ENCODE measurements around the gene TBC1D21.

DNA sequence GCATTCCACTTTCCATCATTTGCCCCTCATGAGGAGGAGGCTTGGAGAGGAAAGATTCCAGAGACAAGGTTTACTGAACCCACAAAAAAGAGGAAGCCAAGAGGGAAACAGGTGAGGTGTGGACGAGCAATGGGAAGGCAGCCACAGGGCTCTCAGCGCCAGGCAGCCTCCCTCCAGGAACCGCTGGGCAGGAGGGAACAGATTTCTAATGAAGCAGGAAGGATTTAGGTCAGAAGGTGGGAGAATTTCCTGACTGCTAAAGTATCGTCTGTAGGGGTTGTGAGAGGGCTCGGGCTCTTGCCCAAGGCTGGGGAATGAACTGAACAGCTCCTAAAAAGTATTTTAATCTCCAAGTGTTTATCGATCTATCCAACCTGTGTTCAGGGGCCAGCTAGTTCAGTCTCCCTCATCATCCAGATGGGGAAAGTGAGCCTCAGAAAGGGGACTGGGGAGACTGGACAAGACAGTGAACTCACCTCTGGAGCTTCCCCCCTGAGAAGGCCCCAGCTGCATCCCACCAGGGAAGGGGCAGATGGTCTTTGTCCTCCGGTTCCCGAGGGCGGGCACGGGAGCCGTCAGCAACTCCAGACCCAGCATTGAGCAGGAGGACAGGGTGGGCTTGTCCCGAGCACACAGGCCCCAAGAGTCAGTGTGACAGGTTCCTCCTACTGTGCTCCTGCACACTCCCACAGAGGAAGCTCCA is 63.4 kb downstream of the TBC1D21 start:
- TF ChIP-seq, protein P1, sequence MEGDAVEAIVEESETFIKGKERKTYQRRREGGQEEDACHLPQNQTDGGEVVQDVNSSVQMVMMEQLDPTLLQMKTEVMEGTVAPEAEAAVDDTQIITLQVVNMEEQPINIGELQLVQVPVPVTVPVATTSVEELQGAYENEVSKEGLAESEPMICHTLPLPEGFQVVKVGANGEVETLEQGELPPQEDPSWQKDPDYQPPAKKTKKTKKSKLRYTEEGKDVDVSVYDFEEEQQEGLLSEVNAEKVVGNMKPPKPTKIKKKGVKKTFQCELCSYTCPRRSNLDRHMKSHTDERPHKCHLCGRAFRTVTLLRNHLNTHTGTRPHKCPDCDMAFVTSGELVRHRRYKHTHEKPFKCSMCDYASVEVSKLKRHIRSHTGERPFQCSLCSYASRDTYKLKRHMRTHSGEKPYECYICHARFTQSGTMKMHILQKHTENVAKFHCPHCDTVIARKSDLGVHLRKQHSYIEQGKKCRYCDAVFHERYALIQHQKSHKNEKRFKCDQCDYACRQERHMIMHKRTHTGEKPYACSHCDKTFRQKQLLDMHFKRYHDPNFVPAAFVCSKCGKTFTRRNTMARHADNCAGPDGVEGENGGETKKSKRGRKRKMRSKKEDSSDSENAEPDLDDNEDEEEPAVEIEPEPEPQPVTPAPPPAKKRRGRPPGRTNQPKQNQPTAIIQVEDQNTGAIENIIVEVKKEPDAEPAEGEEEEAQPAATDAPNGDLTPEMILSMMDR (IDR thresholded peaks at IDR 0.05; ENCODE audit: low read depth, low read length, poor library complexity, severe bottlenecking): no peak
- no peak for TF ChIP-seq EZH2phosphoT487 (IDR thresholded peaks at IDR 0.05; ENCODE audit: borderline replicate concordance, low read length)

Measured in DOHH2 (cell line).